PC-3 (cell line): ENCODE measurements around the gene OPHN1. TPM values are rescaled to one million over a fixed set of nuclear protein-coding genes. Genes with fewer than 3 reads are reported as not detected.
"Not testable (repeated sequence)": the region's sequence is repeated elsewhere in the genome, so short reads cannot be mapped to it uniquely, and the experiment has no call there.

Experiments
- ATAC-seq: fragments of 200-7000 bp; cut with Tn5 transposase; 2 replicates; pipeline ENCODE4 v1.9.1; 2020; ENCODE audit warnings: mild to moderate bottlenecking, moderate library complexity
- BruUV-seq: library from RNA; stranded (reverse); fragments of 400-500 nt; replicated peaks from 2 replicates; lab custom pipeline; 2021; lab: Mats Ljungman, UMichigan
- CTCF ChIA-PET: fragments of 300-600 bp; sonication (Branson Sonifier 250); formaldehyde crosslinking; loops from one replicate; lab custom pipeline; 2022; ENCODE audit warnings: antibody characterized with exemption; lab: Charles Lee
- POLR2A ChIA-PET: fragments of 300-600 bp; sonication (Branson Sonifier 250); formaldehyde crosslinking; loops from one replicate; lab custom pipeline; 2022; ENCODE audit warnings: antibody characterized with exemption; ENCODE audit not compliant: unreplicated experiment; lab: Charles Lee
- DNase-seq: peaks from one replicate; pipeline ENCODE4 v3.0.0-alpha.2; 2015
- H2AFZ ChIP-seq: fragments of 300-600 bp; sonication (generic); 2 replicates; pipeline ENCODE4 v1.6.0; 2016; ENCODE audit warnings: antibody characterized with exemption, low read length
- H3F3A ChIP-seq: fragments of 300-600 bp; sonication (generic); one replicate; pipeline ENCODE4 v1.6.0; 2017; ENCODE audit warnings: antibody characterized with exemption, low read length, control low read depth, mild to moderate bottlenecking; ENCODE audit not compliant: unreplicated experiment
- H3K27ac ChIP-seq: fragments of 300-600 bp; sonication (generic); 2 replicates; pipeline ENCODE4 v1.5.1; 2016; ENCODE audit warnings: mild to moderate bottlenecking, low read length
- H3K27me3 ChIP-seq: fragments of 300-600 bp; sonication (generic); 2 replicates; pipeline ENCODE4 v1.6.1; 2016; ENCODE audit warnings: low read length, mixed read lengths
- H3K36me3 ChIP-seq: fragments of 300-600 bp; sonication (generic); 2 replicates; pipeline ENCODE4 v1.6.1; 2016; ENCODE audit warnings: low read depth, mixed run types, low read length, mixed read lengths
- H3K4me1 ChIP-seq: fragments of 300-600 bp; sonication (generic); 2 replicates; pipeline ENCODE4 v1.5.1; 2016; ENCODE audit warnings: low read length; ENCODE audit not compliant: insufficient read depth
- H3K4me2 ChIP-seq: fragments of 300-600 bp; sonication (generic); 2 replicates; pipeline ENCODE4 v1.6.0; 2016; ENCODE audit warnings: low read length
- H3K4me3 ChIP-seq: fragments of 300-600 bp; sonication (generic); 2 replicates; pipeline ENCODE4 v1.5.1; 2016; ENCODE audit warnings: mild to moderate bottlenecking, low read length, mixed read lengths
- H3K79me2 ChIP-seq: fragments of 300-600 bp; sonication (generic); 2 replicates; pipeline ENCODE4 v1.6.1; 2017; ENCODE audit warnings: low read length, mixed read lengths
- H3K9ac ChIP-seq: fragments of 300-600 bp; sonication (generic); 2 replicates; pipeline ENCODE4 v1.6.0; 2016; ENCODE audit warnings: mild to moderate bottlenecking, low read length
- H3K9me2 ChIP-seq: fragments of 300-600 bp; sonication (generic); replicated peaks from 2 replicates; pipeline ENCODE4 v1.6.1; 2016; ENCODE audit warnings: mixed run types, low read length, mixed read lengths
- H3K9me3 ChIP-seq: fragments of 300-600 bp; sonication (generic); 2 replicates; pipeline ENCODE4 v1.6.1; 2016; ENCODE audit warnings: low read length, mixed read lengths
- H4K20me1 ChIP-seq: fragments of 300-600 bp; sonication (generic); 2 replicates; pipeline ENCODE4 v1.6.1; 2016; ENCODE audit warnings: low read length, mixed read lengths
- CTCF ChIP-seq: fragments of 300-600 bp; sonication (generic); conservative IDR thresholded peaks from 2 replicates; pipeline ENCODE4 v1.5.1; 2017; ENCODE audit warnings: antibody characterized with exemption, low read depth, mild to moderate bottlenecking, low read length
- EZH2 ChIP-seq: fragments of 300-600 bp; sonication (generic); IDR thresholded peaks from one replicate; pipeline ENCODE4 v1.6.1; 2017; ENCODE audit warnings: antibody characterized with exemption, mild to moderate bottlenecking, low read length; ENCODE audit not compliant: unreplicated experiment
- EZH2phosphoT487 ChIP-seq: fragments of 300-600 bp; sonication (generic); IDR thresholded peaks from 2 replicates; pipeline ENCODE4 v1.6.1; 2018; ENCODE audit warnings: mild to moderate bottlenecking, antibody characterized with exemption, low read length, borderline replicate concordance
- intact Hi-C: fragments of 100-400 bp; cut with micrococcal nuclease; formaldehyde crosslinking; loops from 2 replicates; pipeline ENCODE4 v1.9.0; 2023
- total RNA-seq: library from RNA; depleted of rRNA; stranded (reverse); fragments of >200 nt; gene quantifications from 2 replicates; pipeline ENCODE4 v1.2.3, GENCODE V29; 2014

OPHN1 gene
- total RNA-seq, 1 experiment from 2014 or later, result 6.0 TPM

DNA sequence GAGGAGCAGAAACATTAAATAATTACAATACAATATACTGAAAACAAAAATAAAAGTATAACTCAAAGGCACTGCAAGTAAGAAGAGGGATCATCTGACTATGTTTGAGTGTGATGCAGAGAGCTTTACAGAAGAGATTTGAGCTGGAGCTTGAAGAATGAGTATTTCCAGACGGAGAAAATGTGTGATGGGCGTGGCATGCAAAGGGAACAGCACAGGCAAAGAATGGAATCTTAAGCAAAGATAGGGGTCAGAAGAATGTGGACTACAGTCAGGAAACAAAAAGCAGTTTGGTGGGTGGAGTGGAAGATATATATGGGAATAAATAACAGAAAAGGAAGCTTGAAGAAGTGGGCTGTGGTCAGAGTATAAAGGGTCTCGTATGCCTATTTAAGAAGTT, 45.5 kb downstream of the OPHN1 start:
- no peaks in the 10 kb centered on the region for H3F3A ChIP-seq
- ChIA-PET POLR2A (no interaction called here), CTCF (no interaction called here)
- no peak overlapping the region for H3K9ac ChIP-seq
- ATAC-seq, result no peak
- no peaks in the 10 kb centered on the region for H3K27me3 ChIP-seq
- no peak overlapping the region for H3K4me2 ChIP-seq
- intact Hi-C loops, result no loop called here
- no peaks in the 10 kb centered on the region for H4K20me1 ChIP-seq
- DNase-seq, result no peak
- no peaks in the 10 kb centered on the region for H3K79me2 ChIP-seq
- no peak overlapping the region for H3K4me3 ChIP-seq
- no peaks in the 10 kb centered on the region for H3K4me1 ChIP-seq
- H3K27ac ChIP-seq, result no peak overlapping the region
- no peaks in the 10 kb centered on the region for H3K9me3 ChIP-seq
- H2AFZ ChIP-seq, result no peak overlapping the region
- BruUV-seq, result no TSS peak
- TF ChIP-seq EZH2phosphoT487 (no peak), EZH2 (no peak), CTCF (no peak)
- H3K36me3 ChIP-seq, result no peaks in the 10 kb centered on the region
- H3K9me2 ChIP-seq, result no peaks in the 10 kb centered on the region

DNA sequence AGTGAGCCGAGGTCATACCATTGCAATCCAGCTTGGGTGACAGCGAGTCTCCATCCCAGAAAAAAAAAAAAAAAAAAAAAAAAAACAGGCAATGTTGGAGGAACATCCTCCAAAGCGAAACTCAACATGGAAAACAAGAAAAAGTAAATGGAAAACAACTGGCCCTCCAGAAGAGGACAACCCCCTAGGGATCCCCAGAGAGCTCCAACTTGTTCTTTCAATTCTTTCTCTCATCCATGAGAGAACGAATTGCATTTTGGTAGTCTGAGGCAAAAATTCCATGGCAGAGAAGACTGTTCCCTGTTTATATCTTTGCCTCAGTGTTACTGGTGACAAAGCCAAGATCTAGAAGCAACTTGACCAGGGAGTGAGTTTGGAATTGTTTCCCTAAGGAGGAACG, 49.8 kb downstream of the OPHN1 start:
- Histone ChIP-seq H3K9me3 (no peaks in the 10 kb centered on the region), H3K4me2 (no peak overlapping the region), H3K9ac (no peak overlapping the region), H3K36me3 (no peaks in the 10 kb centered on the region), H3K4me1 (no peaks in the 10 kb centered on the region), H3F3A (no peaks in the 10 kb centered on the region), H3K79me2 (no peaks in the 10 kb centered on the region), H2AFZ (no peak overlapping the region), H4K20me1 (no peaks in the 10 kb centered on the region), H3K9me2 (no peaks in the 10 kb centered on the region), H3K27me3 (no peaks in the 10 kb centered on the region), H3K4me3 (no peak overlapping the region), H3K27ac (no peak overlapping the region)
- ChIA-PET CTCF (no interaction called here), POLR2A (no interaction called here)
- ATAC-seq, result no peak
- intact Hi-C loops, result no loop called here
- no peak for TF ChIP-seq EZH2phosphoT487
- TF ChIP-seq CTCF, result no peak
- TF ChIP-seq EZH2, result no peak
- no peak for DNase-seq
- BruUV-seq, result no TSS peak

DNA sequence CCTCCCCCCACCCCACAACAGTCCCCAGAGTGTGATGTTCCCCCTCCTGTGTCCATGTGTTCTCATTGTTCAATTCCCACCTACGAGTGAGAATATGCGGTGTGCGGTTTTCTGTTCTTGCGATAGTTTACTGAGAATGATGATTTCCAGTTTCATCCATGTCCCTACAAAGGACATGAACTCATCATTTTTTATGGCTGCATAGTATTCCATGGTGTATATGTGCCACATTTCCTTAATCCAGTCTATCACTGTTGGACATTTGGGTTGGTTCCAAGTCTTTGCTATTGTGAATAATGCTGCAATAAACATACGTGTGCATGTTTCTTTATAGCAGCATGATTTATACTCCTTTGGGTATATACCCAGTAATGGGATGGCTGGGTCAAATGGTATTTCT, 55.7 kb downstream of the OPHN1 start:
- H3K36me3 ChIP-seq, H3K4me3 ChIP-seq, POLR2A ChIA-PET, H4K20me1 ChIP-seq, H2AFZ ChIP-seq, H3F3A ChIP-seq, H3K79me2 ChIP-seq, BruUV-seq, H3K4me1 ChIP-seq, CTCF ChIA-PET, H3K9ac ChIP-seq, H3K9me3 ChIP-seq, H3K27me3 ChIP-seq, H3K4me2 ChIP-seq, ATAC-seq, intact Hi-C loops, H3K27ac ChIP-seq, DNase-seq, H3K9me2 ChIP-seq: not testable (repeated sequence)
